GM23248 (cell line): Measurements from ENCODE around the gene OMP. TPM values are rescaled to one million over a fixed set of nuclear protein-coding genes. Genes with fewer than 3 reads are reported as not detected.

ENCODE experiments used
- DNase-seq: peaks from one replicate; pipeline ENCODE4 v3.0.0-alpha.2; 2015
- H2AFZ ChIP-seq: fragments of 200-600 bp; sonication (generic); 2 replicates; pipeline ENCODE4 v1.6.1; 2016; ENCODE audit warnings: antibody characterized with exemption
- H3F3A ChIP-seq: fragments of 200-600 bp; sonication (generic); 2 replicates; pipeline ENCODE4 v1.6.1; 2016; ENCODE audit warnings: mild to moderate bottlenecking, antibody characterized with exemption, mixed run types; ENCODE audit not compliant: insufficient read depth
- H3K27ac ChIP-seq: fragments of 200-600 bp; sonication (generic); 2 replicates; pipeline ENCODE4 v1.5.1; 2016; ENCODE audit warnings: mild to moderate bottlenecking
- H3K27me3 ChIP-seq: fragments of 200-600 bp; sonication (generic); replicated peaks from 2 replicates; pipeline ENCODE4 v1.6.1; 2016; ENCODE audit warnings: mild to moderate bottlenecking; ENCODE audit not compliant: insufficient read depth
- H3K36me3 ChIP-seq: fragments of 200-600 bp; sonication (generic); 2 replicates; pipeline ENCODE4 v1.6.1; 2016; ENCODE audit warnings: low read depth, mild to moderate bottlenecking
- H3K4me1 ChIP-seq: fragments of 200-600 bp; sonication (generic); 2 replicates; pipeline ENCODE4 v1.6.1; 2016; ENCODE audit warnings: mild to moderate bottlenecking; ENCODE audit not compliant: insufficient read depth
- H3K4me2 ChIP-seq: fragments of 200-600 bp; sonication (generic); one replicate; pipeline ENCODE4 v1.6.1; 2016; ENCODE audit warnings: mild to moderate bottlenecking; ENCODE audit not compliant: unreplicated experiment
- H3K4me3 ChIP-seq: fragments of 200-600 bp; sonication (generic); 2 replicates; pipeline ENCODE4 v1.5.1; 2016; ENCODE audit warnings: mild to moderate bottlenecking
- H3K79me2 ChIP-seq: fragments of 200-600 bp; sonication (generic); 2 replicates; pipeline ENCODE4 v1.6.1; 2016; ENCODE audit warnings: mild to moderate bottlenecking; ENCODE audit not compliant: insufficient read depth
- H3K9ac ChIP-seq: fragments of 200-600 bp; sonication (generic); 2 replicates; pipeline ENCODE4 v1.6.1; 2016; ENCODE audit warnings: mild to moderate bottlenecking
- H3K9me2 ChIP-seq: fragments of 200-600 bp; sonication (generic); 2 replicates; pipeline ENCODE4 v1.6.1; 2016; ENCODE audit warnings: mixed run types, mild to moderate bottlenecking, moderate library complexity; ENCODE audit not compliant: insufficient read depth
- H3K9me3 ChIP-seq: fragments of 200-600 bp; sonication (generic); one replicate; pipeline ENCODE4 v1.6.1; 2017; ENCODE audit warnings: low read depth
- H4K20me1 ChIP-seq: fragments of 200-600 bp; sonication (generic); 2 replicates; pipeline ENCODE4 v1.6.0; 2016; ENCODE audit not compliant: insufficient read depth
- EZH2 ChIP-seq: fragments of 200-600 bp; sonication (generic); IDR thresholded peaks from 2 replicates; pipeline ENCODE4 v1.6.1; 2018; ENCODE audit warnings: antibody characterized with exemption, mild to moderate bottlenecking; ENCODE audit not compliant: insufficient read depth, poor library complexity, severe bottlenecking
- EZH2phosphoT487 ChIP-seq: fragments of 200-600 bp; sonication (generic); IDR thresholded peaks from 2 replicates; pipeline ENCODE4 v1.6.1; 2018; ENCODE audit warnings: antibody characterized with exemption, moderate library complexity, mild to moderate bottlenecking, low read depth; ENCODE audit not compliant: insufficient read depth
- WGBS, 2 experiments: methylation state at CpG; one replicate each; pipeline ENCODE4 v1.1.6; 2015 to 2017; ENCODE audit warnings: low lambda C conversion rate in 2 of 2, low coverage in 1 of 2; ENCODE audit errors: missing lambda C conversion rate in 2 of 2; 5-methylcytosine and 5-hydroxymethylcytosine counted together
- in situ Hi-C: fragments of 300-500 bp; cut with MboI; formaldehyde crosslinking; loops from 2 replicates; pipeline ENCODE4 v1.15.0; 2020
- polyA plus RNA-seq: library from polyadenylated mRNA; unstranded; fragments of >200 nt; fragmentation: Nextera tagmentation; extraction: Ambion mirVana; gene quantifications from 2 replicates; pipeline ENCODE4 v1.2.1, GENCODE V29; 2016
- total RNA-seq: library from RNA; depleted of rRNA; stranded (reverse); fragments of >200 nt; shearing (Covaris generic); gene quantifications from 2 replicates; pipeline ENCODE4 v1.2.3, GENCODE V29; 2014

OMP gene
- total and polyA plus RNA-seq, 2 experiments from 2014 or later, result not detected

GRCh38 chr11:77063861-77064260, 38.8 kb upstream of the OMP start:
- 81 to 84% methylated on average over 4 of the region's 4 CpGs for WGBS, 2 experiments
- Histone ChIP-seq H3K79me2 (peaks cover 19% of the 10 kb centered on the region), H3K27ac (no peak overlapping the region), H3K27me3 (no peaks in the 10 kb centered on the region), H3K4me1 (0 out of 2 replicates have a peak, but pooled peaks cover 10% of the 10 kb centered on the region), H2AFZ (no peak overlapping the region), H3K9me3 (no peaks in the 10 kb centered on the region), H3K4me2 (no peak overlapping the region), H3K9me2 (no peaks in the 10 kb centered on the region), H3K4me3 (no peak overlapping the region), H3K9ac (no peak overlapping the region), H3F3A (0 out of 2 replicates have a peak, but pooled peaks cover 4% of the 10 kb centered on the region), H4K20me1 (no peaks in the 10 kb centered on the region), H3K36me3 (no peaks in the 10 kb centered on the region)
- DNase-seq, result no peak
- in situ Hi-C loops, result no loop called here
- no peak for TF ChIP-seq EZH2
- no peak for TF ChIP-seq EZH2phosphoT487

GRCh38 chr11:77064648-77065217, 37.9 kb upstream of the OMP start:
- no peak overlapping the region for H3K4me3 ChIP-seq
- no peak overlapping the region for H3K27ac ChIP-seq
- in situ Hi-C loops, result no loop called here
- H3K36me3 ChIP-seq, result no peaks in the 10 kb centered on the region
- 81 to 86% methylated on average over 4 of the region's 4 CpGs for WGBS, 2 experiments
- no peaks in the 10 kb centered on the region for H3K27me3 ChIP-seq
- 0 out of 2 replicates have a peak, but pooled peaks cover 4% of the 10 kb centered on the region for H3F3A ChIP-seq
- 0 out of 2 replicates have a peak, but pooled peaks cover 10% of the 10 kb centered on the region for H3K4me1 ChIP-seq
- no peak for DNase-seq
- no peaks in the 10 kb centered on the region for H4K20me1 ChIP-seq
- no peaks in the 10 kb centered on the region for H3K9me3 ChIP-seq
- no peak for TF ChIP-seq EZH2phosphoT487
- TF ChIP-seq EZH2, result no peak
- H3K9me2 ChIP-seq, result no peaks in the 10 kb centered on the region
- H3K4me2 ChIP-seq, result no peak overlapping the region
- H2AFZ ChIP-seq, result no peak overlapping the region
- H3K9ac ChIP-seq, result no peak overlapping the region
- H3K79me2 ChIP-seq, result peaks cover 28% of the 10 kb centered on the region

DNA sequence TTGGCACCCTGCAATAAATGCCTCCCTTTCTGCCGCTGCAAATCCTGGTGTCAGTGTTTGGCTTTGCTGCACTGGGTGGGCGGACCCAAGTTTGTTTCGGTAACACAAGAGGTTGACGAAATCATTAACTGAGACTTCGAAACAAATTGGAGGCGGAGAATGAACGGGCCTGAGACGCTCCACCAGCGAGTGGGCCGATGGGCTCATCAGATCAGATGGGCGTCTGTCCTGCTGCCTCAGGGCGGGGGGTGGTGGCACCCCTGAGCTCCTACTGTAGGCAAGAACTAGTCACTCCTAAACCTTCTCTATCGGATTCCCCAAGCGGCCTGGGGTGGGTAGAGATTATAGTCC, 36.8 kb upstream of the OMP start:
- Histone ChIP-seq H3K9me3 (no peaks in the 10 kb centered on the region), H3K27me3 (no peaks in the 10 kb centered on the region), H3F3A (0 out of 2 replicates have a peak, but pooled peaks cover 4% of the 10 kb centered on the region), H3K4me2 (peak overlapping the region; percentile 75), H3K9ac (peak overlapping the region; percentile 88), H3K4me3 (peak overlapping the region; percentile 83), H3K79me2 (peaks cover 39% of the 10 kb centered on the region), H4K20me1 (no peaks in the 10 kb centered on the region), H3K9me2 (no peaks in the 10 kb centered on the region), H3K27ac (peak overlapping the region; percentile 88), H2AFZ (peak overlapping the region; percentile 87), H3K4me1 (0 out of 2 replicates have a peak, but pooled peaks cover 10% of the 10 kb centered on the region), H3K36me3 (no peaks in the 10 kb centered on the region)
- in situ Hi-C loops, result no loop called here
- DNase-seq, result peak; percentile 88
- WGBS, 2 experiments, result 8 to 9% methylated on average over 12 to 14 of the region's 14 CpGs
- TF ChIP-seq EZH2phosphoT487 (no peak), EZH2 (no peak)

DNA sequence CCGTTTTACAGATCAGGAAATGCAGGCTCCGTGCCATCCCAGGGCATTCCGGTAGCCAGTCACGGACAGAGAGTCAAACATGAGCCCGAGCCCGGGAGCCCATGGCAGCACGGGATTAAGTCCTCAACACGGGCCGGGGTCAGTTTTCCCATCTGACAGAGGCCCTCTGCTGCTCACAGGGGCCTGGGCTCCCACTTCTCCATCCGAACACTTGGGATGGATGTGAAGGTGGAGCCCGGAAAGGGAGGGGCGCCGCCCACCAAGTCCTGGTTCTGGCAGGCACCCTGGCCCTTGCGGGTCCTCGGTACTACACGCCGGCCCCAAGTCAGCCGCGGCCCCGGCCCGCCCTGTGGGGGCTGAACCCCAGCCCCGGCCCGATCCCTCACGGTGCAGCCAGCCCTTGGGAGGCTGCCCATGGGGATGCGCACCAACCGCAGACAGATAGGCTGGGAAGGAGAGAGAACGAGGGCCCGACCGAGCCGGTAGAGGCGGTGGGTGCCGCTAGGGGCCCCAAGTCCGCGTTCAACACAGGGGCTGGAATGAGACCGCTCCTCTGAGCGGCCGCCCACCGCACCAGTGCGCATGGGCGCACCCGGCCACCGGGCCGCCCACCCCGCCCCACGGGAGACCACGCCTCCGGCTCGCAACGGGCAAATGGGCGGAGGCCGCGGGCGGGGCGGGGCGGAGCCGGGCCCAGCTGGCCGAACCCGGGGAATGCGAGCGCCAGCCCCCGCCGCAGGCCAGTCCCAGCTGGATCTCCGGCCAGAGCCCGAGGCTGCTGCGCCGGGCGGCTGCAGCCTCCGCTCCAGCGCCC, 36.2 kb upstream of the OMP start, which contains the start of gene CAPN5:
Gene CAPN5 (plus strand): TSS at position 743 of the 814 bp plus-strand sequence. CDS start 17,916 bp downstream, outside the sequence.
- Histone ChIP-seq H3F3A (0 out of 2 replicates have a peak, but pooled peaks cover 4% of the 10 kb centered on the region), H3K27me3 (no peaks in the 10 kb centered on the region), H3K9ac (peak within 1 kb of the TSS; percentile 88), H3K79me2 (peaks cover 45% of the 10 kb centered on the region), H2AFZ (peak within 1 kb of the TSS; percentile 87), H3K27ac (peak within 1 kb of the TSS; percentile 88), H3K36me3 (no peaks in the 10 kb centered on the region), H3K9me3 (no peaks in the 10 kb centered on the region), H3K4me2 (peak within 1 kb of the TSS; percentile 96), H3K4me1 (peaks cover 10% of the 10 kb centered on the region; the same call in 1 of the 2 replicates), H3K9me2 (no peaks in the 10 kb centered on the region), H4K20me1 (no peaks in the 10 kb centered on the region), H3K4me3 (peak within 1 kb of the TSS; percentile 83)
- peak; percentile 96 for DNase-seq
- in situ Hi-C loops, result no loop called here
- 2% methylated on average over 31 to 40 of the region's 69 CpGs for WGBS, 2 experiments
- TF ChIP-seq EZH2 (no peak), EZH2phosphoT487 (no peak)
